PC-3 (cell line): Measurements from ENCODE around the gene TIAM2. TPM values are rescaled to one million over a fixed set of nuclear protein-coding genes. Genes with fewer than 3 reads are reported as not detected.

Experiments used
- ATAC-seq: fragments of 200-7000 bp; cut with Tn5 transposase; 2 replicates; pipeline ENCODE4 v1.9.1; 2020; ENCODE audit warnings: mild to moderate bottlenecking, moderate library complexity
- BruUV-seq: library from RNA; stranded (reverse); fragments of 400-500 nt; replicated peaks from 2 replicates; lab custom pipeline; 2021; lab: Mats Ljungman, UMichigan
- CTCF ChIA-PET: fragments of 300-600 bp; sonication (Branson Sonifier 250); formaldehyde crosslinking; loops from one replicate; lab custom pipeline; 2022; ENCODE audit warnings: antibody characterized with exemption; lab: Charles Lee
- POLR2A ChIA-PET: fragments of 300-600 bp; sonication (Branson Sonifier 250); formaldehyde crosslinking; loops from one replicate; lab custom pipeline; 2022; ENCODE audit warnings: antibody characterized with exemption; ENCODE audit not compliant: unreplicated experiment; lab: Charles Lee
- DNase-seq: peaks from one replicate; pipeline ENCODE4 v3.0.0-alpha.2; 2015
- H2AFZ ChIP-seq: fragments of 300-600 bp; sonication (generic); 2 replicates; pipeline ENCODE4 v1.6.0; 2016; ENCODE audit warnings: antibody characterized with exemption, low read length
- H3F3A ChIP-seq: fragments of 300-600 bp; sonication (generic); one replicate; pipeline ENCODE4 v1.6.0; 2017; ENCODE audit warnings: antibody characterized with exemption, low read length, control low read depth, mild to moderate bottlenecking; ENCODE audit not compliant: unreplicated experiment
- H3K27ac ChIP-seq: fragments of 300-600 bp; sonication (generic); 2 replicates; pipeline ENCODE4 v1.5.1; 2016; ENCODE audit warnings: mild to moderate bottlenecking, low read length
- H3K27me3 ChIP-seq: fragments of 300-600 bp; sonication (generic); 2 replicates; pipeline ENCODE4 v1.6.1; 2016; ENCODE audit warnings: low read length, mixed read lengths
- H3K36me3 ChIP-seq: fragments of 300-600 bp; sonication (generic); 2 replicates; pipeline ENCODE4 v1.6.1; 2016; ENCODE audit warnings: low read depth, mixed run types, low read length, mixed read lengths
- H3K4me1 ChIP-seq: fragments of 300-600 bp; sonication (generic); 2 replicates; pipeline ENCODE4 v1.5.1; 2016; ENCODE audit warnings: low read length; ENCODE audit not compliant: insufficient read depth
- H3K4me2 ChIP-seq: fragments of 300-600 bp; sonication (generic); 2 replicates; pipeline ENCODE4 v1.6.0; 2016; ENCODE audit warnings: low read length
- H3K4me3 ChIP-seq: fragments of 300-600 bp; sonication (generic); 2 replicates; pipeline ENCODE4 v1.5.1; 2016; ENCODE audit warnings: mild to moderate bottlenecking, low read length, mixed read lengths
- H3K79me2 ChIP-seq: fragments of 300-600 bp; sonication (generic); 2 replicates; pipeline ENCODE4 v1.6.1; 2017; ENCODE audit warnings: low read length, mixed read lengths
- H3K9ac ChIP-seq: fragments of 300-600 bp; sonication (generic); 2 replicates; pipeline ENCODE4 v1.6.0; 2016; ENCODE audit warnings: mild to moderate bottlenecking, low read length
- H3K9me2 ChIP-seq: fragments of 300-600 bp; sonication (generic); replicated peaks from 2 replicates; pipeline ENCODE4 v1.6.1; 2016; ENCODE audit warnings: mixed run types, low read length, mixed read lengths
- H3K9me3 ChIP-seq: fragments of 300-600 bp; sonication (generic); 2 replicates; pipeline ENCODE4 v1.6.1; 2016; ENCODE audit warnings: low read length, mixed read lengths
- H4K20me1 ChIP-seq: fragments of 300-600 bp; sonication (generic); 2 replicates; pipeline ENCODE4 v1.6.1; 2016; ENCODE audit warnings: low read length, mixed read lengths
- EZH2 ChIP-seq: fragments of 300-600 bp; sonication (generic); IDR thresholded peaks from one replicate; pipeline ENCODE4 v1.6.1; 2017; ENCODE audit warnings: antibody characterized with exemption, mild to moderate bottlenecking, low read length; ENCODE audit not compliant: unreplicated experiment
- EZH2phosphoT487 ChIP-seq: fragments of 300-600 bp; sonication (generic); IDR thresholded peaks from 2 replicates; pipeline ENCODE4 v1.6.1; 2018; ENCODE audit warnings: mild to moderate bottlenecking, antibody characterized with exemption, low read length, borderline replicate concordance
- intact Hi-C: fragments of 100-400 bp; cut with micrococcal nuclease; formaldehyde crosslinking; loops from 2 replicates; pipeline ENCODE4 v1.9.0; 2023
- total RNA-seq: library from RNA; depleted of rRNA; stranded (reverse); fragments of >200 nt; gene quantifications from 2 replicates; pipeline ENCODE4 v1.2.3, GENCODE V29; 2014
- TF ChIP-seq, protein P1 (sequence below): fragments of 300-600 bp; sonication (generic); conservative IDR thresholded peaks from 2 replicates; pipeline ENCODE4 v1.5.1; 2017; ENCODE audit warnings: antibody characterized with exemption, low read depth, mild to moderate bottlenecking, low read length

TIAM2 gene
- total RNA-seq, 1 experiment from 2014 or later = 4.5 TPM

DNA sequence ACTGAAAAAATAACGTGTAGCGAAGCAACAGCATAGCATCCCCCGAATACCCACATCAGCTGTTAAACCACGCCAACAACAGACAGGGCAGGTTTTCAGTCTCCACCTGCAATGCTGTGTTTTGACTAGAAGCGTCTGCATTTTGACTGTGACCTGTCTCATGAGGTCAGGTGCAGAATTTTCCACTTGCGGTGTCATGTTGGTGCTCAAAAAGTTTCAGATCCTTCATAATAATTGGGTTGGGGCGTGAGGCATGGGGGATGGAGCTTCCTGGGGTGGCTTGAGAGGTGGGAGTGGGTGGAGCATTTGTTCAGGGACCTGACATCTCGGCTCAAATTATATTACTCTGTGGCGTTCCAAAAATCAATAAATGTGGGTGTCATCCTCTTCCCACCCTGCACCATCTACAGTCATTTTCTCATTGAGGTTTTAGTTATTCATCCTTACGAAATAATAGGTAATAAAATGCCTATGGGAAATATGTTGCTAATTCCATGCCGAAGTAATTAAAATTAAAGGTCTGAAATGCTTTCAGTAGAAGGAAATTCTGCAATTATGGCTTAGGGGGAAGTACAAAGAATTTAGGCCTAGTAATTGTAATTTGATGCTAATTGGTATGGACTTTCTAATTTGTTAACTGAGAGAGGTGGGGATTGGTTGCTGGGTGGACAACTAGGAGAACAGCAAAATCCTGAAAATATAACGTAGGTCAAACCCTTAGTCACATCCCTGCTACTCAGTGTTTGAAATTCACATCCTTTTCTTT lies 81.0 kb downstream of the TIAM2 start:
- Histone ChIP-seq H3K9me2 (no peaks in the 10 kb centered on the region), H3F3A (no peaks in the 10 kb centered on the region), H3K27ac (no peak overlapping the region), H3K9ac (no peak overlapping the region), H3K4me1 (peaks cover 4% of the 10 kb centered on the region), H3K9me3 (no peaks in the 10 kb centered on the region), H4K20me1 (no peaks in the 10 kb centered on the region), H3K79me2 (no peaks in the 10 kb centered on the region), H3K36me3 (no peaks in the 10 kb centered on the region), H3K4me2 (no peak overlapping the region), H2AFZ (no peak overlapping the region), H3K27me3 (no peaks in the 10 kb centered on the region), H3K4me3 (no peak overlapping the region)
- ChIA-PET POLR2A (no interaction called here), CTCF (no interaction called here)
- intact Hi-C loops = no loop called here
- no peak for ATAC-seq
- no peak for DNase-seq
- TF ChIP-seq EZH2phosphoT487 (no peak), EZH2 (no peak)
- TF ChIP-seq, protein P1, sequence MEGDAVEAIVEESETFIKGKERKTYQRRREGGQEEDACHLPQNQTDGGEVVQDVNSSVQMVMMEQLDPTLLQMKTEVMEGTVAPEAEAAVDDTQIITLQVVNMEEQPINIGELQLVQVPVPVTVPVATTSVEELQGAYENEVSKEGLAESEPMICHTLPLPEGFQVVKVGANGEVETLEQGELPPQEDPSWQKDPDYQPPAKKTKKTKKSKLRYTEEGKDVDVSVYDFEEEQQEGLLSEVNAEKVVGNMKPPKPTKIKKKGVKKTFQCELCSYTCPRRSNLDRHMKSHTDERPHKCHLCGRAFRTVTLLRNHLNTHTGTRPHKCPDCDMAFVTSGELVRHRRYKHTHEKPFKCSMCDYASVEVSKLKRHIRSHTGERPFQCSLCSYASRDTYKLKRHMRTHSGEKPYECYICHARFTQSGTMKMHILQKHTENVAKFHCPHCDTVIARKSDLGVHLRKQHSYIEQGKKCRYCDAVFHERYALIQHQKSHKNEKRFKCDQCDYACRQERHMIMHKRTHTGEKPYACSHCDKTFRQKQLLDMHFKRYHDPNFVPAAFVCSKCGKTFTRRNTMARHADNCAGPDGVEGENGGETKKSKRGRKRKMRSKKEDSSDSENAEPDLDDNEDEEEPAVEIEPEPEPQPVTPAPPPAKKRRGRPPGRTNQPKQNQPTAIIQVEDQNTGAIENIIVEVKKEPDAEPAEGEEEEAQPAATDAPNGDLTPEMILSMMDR = no peak
- no TSS peak for BruUV-seq

DNA sequence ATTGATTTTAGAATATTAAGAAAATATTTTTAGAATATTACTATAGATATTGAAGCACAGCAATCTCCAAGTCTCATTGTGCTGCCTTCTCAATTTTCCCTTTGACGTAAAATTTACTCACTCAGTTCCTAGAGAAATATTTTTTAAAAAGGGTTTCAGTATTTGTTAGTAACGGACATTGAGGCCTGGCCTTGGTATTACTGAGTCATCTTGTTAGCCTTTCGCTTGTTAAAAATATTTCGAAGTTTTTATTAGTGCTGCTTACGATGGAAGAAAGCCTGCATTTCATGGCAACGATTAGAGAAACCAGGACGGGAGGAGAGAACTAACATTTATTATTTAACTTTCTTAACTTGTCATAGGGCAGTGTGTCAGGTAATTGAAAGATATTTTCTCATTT lies 82.2 kb downstream of the TIAM2 start:
- ChIA-PET POLR2A (no interaction called here), CTCF (no interaction called here)
- ATAC-seq = peak; percentile 33; the same call in 1 of the 2 replicates
- Histone ChIP-seq H3K4me2 (peak overlapping the region; percentile 49; the same call in 1 of the 2 replicates), H3K79me2 (no peaks in the 10 kb centered on the region), H2AFZ (no peak overlapping the region), H3K4me1 (peaks cover 4% of the 10 kb centered on the region), H3F3A (no peaks in the 10 kb centered on the region), H3K27ac (peak overlapping the region; percentile 80), H3K9me3 (no peaks in the 10 kb centered on the region), H3K27me3 (no peaks in the 10 kb centered on the region), H3K9me2 (no peaks in the 10 kb centered on the region), H3K4me3 (no peak overlapping the region), H3K9ac (peak overlapping the region; percentile 43; the same call in 1 of the 2 replicates), H3K36me3 (no peaks in the 10 kb centered on the region), H4K20me1 (no peaks in the 10 kb centered on the region)
- intact Hi-C loops = no loop called here
- BruUV-seq = no TSS peak
- peak; percentile 46 for DNase-seq
- TF ChIP-seq EZH2phosphoT487 (no peak), EZH2 (no peak)
- TF ChIP-seq, protein P1 = no peak

DNA sequence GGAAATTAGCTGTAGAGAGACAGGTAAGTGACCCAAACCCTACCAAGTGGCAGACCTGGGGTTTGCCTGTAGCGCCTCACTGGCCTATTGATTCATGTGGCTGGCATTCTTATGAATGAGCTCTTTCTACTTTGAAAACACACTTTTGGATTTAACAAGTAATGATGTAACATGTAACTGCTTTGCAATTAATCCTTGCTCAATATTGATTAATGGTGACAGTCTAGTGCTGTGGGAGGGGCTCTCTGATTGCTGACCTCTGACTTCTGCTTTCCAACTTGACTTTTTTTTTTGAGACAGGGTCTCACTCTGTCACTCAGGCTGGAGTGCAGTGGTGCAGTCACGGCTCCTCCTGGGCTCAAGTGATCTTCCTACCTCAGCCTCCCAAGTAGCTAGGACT lies 82.7 kb downstream of the TIAM2 start:
- Histone ChIP-seq H3K9ac (peak overlapping the region; percentile 43; the same call in 1 of the 2 replicates), H3F3A (no peaks in the 10 kb centered on the region), H3K4me2 (peak overlapping the region; percentile 49; the same call in 1 of the 2 replicates), H3K27me3 (no peaks in the 10 kb centered on the region), H4K20me1 (no peaks in the 10 kb centered on the region), H3K9me3 (no peaks in the 10 kb centered on the region), H3K4me1 (peaks cover 4% of the 10 kb centered on the region), H3K4me3 (no peak overlapping the region), H3K79me2 (no peaks in the 10 kb centered on the region), H3K9me2 (no peaks in the 10 kb centered on the region), H3K36me3 (no peaks in the 10 kb centered on the region), H2AFZ (no peak overlapping the region), H3K27ac (peak overlapping the region; percentile 80)
- ATAC-seq (peak; percentile 24; the same call in 1 of the 2 replicates), DNase-seq (no peak)
- POLR2A ChIA-PET = no interaction called here
- intact Hi-C loops = no loop called here
- BruUV-seq = no TSS peak
- TF ChIP-seq EZH2phosphoT487 (no peak), EZH2 (no peak)
- TF ChIP-seq, protein P1 = no peak
- CTCF ChIA-PET = no interaction called here
